Left kidney (tissue), 2 donors: ENCODE measurements around the gene PPP1R12B. TPM values are rescaled to one million over a fixed set of nuclear protein-coding genes. Genes with fewer than 3 reads are reported as not detected.
"Not testable (repeated sequence)": the region's sequence is repeated elsewhere in the genome, so short reads cannot be mapped to it uniquely, and the experiment has no call there.

Experiments used
- DNase-seq: peaks from one replicate; pipeline ENCODE4 v3.0.0-alpha.2; 2013
- polyA plus RNA-seq: library from polyadenylated mRNA; unstranded; fragments of 120-200 nt; gene quantifications from one replicate; pipeline ENCODE4 v1.2.1, GENCODE V29; 2013; ENCODE audit not compliant: insufficient read length

Gene PPP1R12B
- polyA plus RNA-seq, 1 donor = 27.3 TPM

- DNase-seq = no peak
Measured at GRCh38 chr1:202631076-202631923, 282.8 kb downstream of the PPP1R12B start.

- DNase-seq = no peak
Measured at GRCh38 chr1:202632241-202632640, 283.7 kb downstream of the PPP1R12B start.

- DNase-seq = not testable (repeated sequence)
Measured at GRCh38 chr1:202636171-202636570, 287.7 kb downstream of the PPP1R12B start.

GRCh38 chr1:202637321-202638018, 289.0 kb downstream of the PPP1R12B start:
- not testable (repeated sequence) for DNase-seq

GRCh38 chr1:202638019-202638700, 289.7 kb downstream of the PPP1R12B start:
- DNase-seq = no peak

- not testable (repeated sequence) for DNase-seq
Measured at GRCh38 chr1:202638701-202639305, 290.3 kb downstream of the PPP1R12B start.

GRCh38 chr1:202639500-202639899, 291.0 kb downstream of the PPP1R12B start:
- no peak for DNase-seq

- no peak for DNase-seq
Measured at GRCh38 chr1:202642212-202642611, 293.7 kb downstream of the PPP1R12B start.

Other genes starting within 250 kb of the PPP1R12B start
- 0.12 TPM for gene GPR37L1, start 225.8 kb upstream of the PPP1R12B start, polyA plus RNA-seq
- 38.9 TPM for gene ARL8A, start 204.0 kb upstream of the PPP1R12B start, polyA plus RNA-seq
- gene PTPN7, start 188.1 kb upstream of the PPP1R12B start, polyA plus RNA-seq = 1.3 TPM
- 0.90 TPM for gene LGR6, start 154.9 kb upstream of the PPP1R12B start, polyA plus RNA-seq
- 42.4 TPM for gene UBE2T, start 6.8 kb upstream of the PPP1R12B start, polyA plus RNA-seq